Cardiac muscle cell (in vitro differentiated cells and primary cell): ENCODE measurements around the gene C16orf74. TPM values are rescaled to one million over a fixed set of nuclear protein-coding genes. Genes with fewer than 3 reads are reported as not detected.

Experiments
- DNase-seq, 2 donors: peaks; one replicate each; pipeline versions ENCODE4 v3.0.0 to v3.0.0-alpha.2; 2010 to 2017; ENCODE audit warnings: low read depth in 1 of 2, low spot score in 1 of 2
- H3K27ac ChIP-seq: fragments of 200-600 bp; sonication (generic); 2 replicates; pipeline ENCODE4 v1.5.1; 2016
- H3K27me3 ChIP-seq: fragments of 200-600 bp; sonication (generic); 2 replicates; pipeline ENCODE4 v1.6.0; 2016; ENCODE audit warnings: control low read depth
- H3K36me3 ChIP-seq: fragments of 200-600 bp; sonication (generic); 2 replicates; pipeline ENCODE4 v1.5.1; 2016; ENCODE audit warnings: control low read depth
- H3K4me1 ChIP-seq: fragments of 200-600 bp; sonication (generic); 2 replicates; pipeline ENCODE4 v1.8.1; 2017; ENCODE audit warnings: low read depth, mild to moderate bottlenecking, mixed run types
- H3K4me3 ChIP-seq: fragments of 200-600 bp; sonication (generic); 2 replicates; pipeline ENCODE4 v1.5.1; 2016; ENCODE audit warnings: mild to moderate bottlenecking
- H3K9me3 ChIP-seq: fragments of 200-600 bp; sonication (generic); 2 replicates; pipeline ENCODE4 v1.5.1; 2017; ENCODE audit warnings: low read depth, mild to moderate bottlenecking, control low read depth
- CTCF ChIP-seq: IDR thresholded peaks from 2 replicates; pipeline ENCODE4 v1.5.1; 2012; ENCODE audit warnings: low read depth, mild to moderate bottlenecking, low read length
- polyA plus RNA-seq: library from polyadenylated mRNA; unstranded; fragments of >200 nt; fragmentation: Nextera tagmentation; extraction: Ambion mirVana; gene quantifications from 2 replicates; pipeline ENCODE4 v1.2.1, GENCODE V29; 2016
- total RNA-seq: library from RNA; depleted of rRNA; stranded (reverse); fragments of >200 nt; gene quantifications from 2 replicates; pipeline ENCODE4 v1.2.3, GENCODE V29; 2016

C16orf74 gene
- total and polyA plus RNA-seq, 2 experiments from 2014 or later, result 37.9 to 49.7 TPM

- Histone ChIP-seq H3K9me3 (no peaks in the 10 kb centered on the region), H3K36me3 (no peaks in the 10 kb centered on the region), H3K4me3 (no peak overlapping the region), H3K27ac (no peak overlapping the region), H3K4me1 (no peaks in the 10 kb centered on the region), H3K27me3 (no peaks in the 10 kb centered on the region)
- no peak for TF ChIP-seq CTCF
- DNase-seq, result no peak
Measured at GRCh38 chr16:85704900-85705846, 45.7 kb downstream of the C16orf74 start.

- DNase-seq, result no peak
- Histone ChIP-seq H3K27me3 (no peaks in the 10 kb centered on the region), H3K36me3 (no peaks in the 10 kb centered on the region), H3K4me1 (peaks cover 4% of the 10 kb centered on the region), H3K27ac (no peak overlapping the region), H3K9me3 (no peaks in the 10 kb centered on the region), H3K4me3 (no peak overlapping the region)
- no peak for TF ChIP-seq CTCF
Measured at GRCh38 chr16:85704011-85704410, 46.9 kb downstream of the C16orf74 start.

GRCh38 chr16:85699628-85700027 is 51.3 kb downstream of the C16orf74 start:
- Histone ChIP-seq H3K27ac (peak overlapping the region; percentile 11), H3K9me3 (no peaks in the 10 kb centered on the region), H3K27me3 (no peaks in the 10 kb centered on the region), H3K36me3 (no peaks in the 10 kb centered on the region), H3K4me3 (no peak overlapping the region), H3K4me1 (peaks cover 5% of the 10 kb centered on the region)
- TF ChIP-seq CTCF, result no peak
- peak; percentile 68 to 73 for DNase-seq

GRCh38 chr16:85698935-85699558 is 51.8 kb downstream of the C16orf74 start:
- H3K27ac ChIP-seq, result peak overlapping the region; percentile 11
- H3K4me1 ChIP-seq, result peaks cover 5% of the 10 kb centered on the region
- no peak for TF ChIP-seq CTCF
- H3K36me3 ChIP-seq, result no peaks in the 10 kb centered on the region
- DNase-seq, result no peak
- H3K27me3 ChIP-seq, result no peaks in the 10 kb centered on the region
- no peak overlapping the region for H3K4me3 ChIP-seq
- H3K9me3 ChIP-seq, result no peaks in the 10 kb centered on the region

- Histone ChIP-seq H3K27me3 (no peaks in the 10 kb centered on the region), H3K4me3 (no peak overlapping the region), H3K9me3 (no peaks in the 10 kb centered on the region), H3K36me3 (no peaks in the 10 kb centered on the region), H3K4me1 (peaks cover 5% of the 10 kb centered on the region), H3K27ac (no peak overlapping the region)
- no peak for TF ChIP-seq CTCF
- no peak for DNase-seq
Measured at GRCh38 chr16:85698459-85698891, 52.4 kb downstream of the C16orf74 start.
